HL-60/S4 treated with retinoic acid at 250 ng/mL for 4 days and 3 days (cell line): ENCODE results near the gene PRR15L.

ENCODE experiments used
- in situ Hi-C: fragments of 300-500 bp; cut with MboI; formaldehyde crosslinking; loops from 2 replicates; pipeline ENCODE4 v1.7.0; 2022; ENCODE audit warnings: low sequenced_read_pairs

The PRR15L gene

GRCh38 chr17:47962901-47963300 lies 5.2 kb upstream of the PRR15L start:
- in situ Hi-C loops: no loop called here

DNA sequence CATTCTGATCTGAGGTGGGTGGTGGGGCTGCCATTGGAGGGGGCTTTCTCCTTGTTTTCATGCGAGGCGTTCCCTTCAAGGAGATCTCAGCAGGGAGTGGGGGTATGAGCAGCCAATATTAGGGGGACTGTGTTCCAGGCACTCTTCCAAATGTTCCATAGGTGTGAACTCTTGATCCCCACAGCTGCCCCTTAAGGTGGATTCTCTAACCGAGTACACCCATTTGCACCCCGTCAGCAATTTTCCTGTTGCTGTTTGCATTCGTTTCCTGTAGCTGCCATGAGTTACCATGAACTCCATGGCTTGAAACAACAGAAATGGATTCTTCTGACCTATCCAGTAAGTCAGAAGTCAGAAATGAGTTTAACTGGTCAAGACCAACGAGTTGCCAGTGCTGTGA lies 3.7 kb upstream of the PRR15L start:
- in situ Hi-C loops: no loop called here

- in situ Hi-C loops: no loop called here
These were observed 2.4 kb upstream of the PRR15L start for GRCh38 chr17:47959825-47960655.

DNA sequence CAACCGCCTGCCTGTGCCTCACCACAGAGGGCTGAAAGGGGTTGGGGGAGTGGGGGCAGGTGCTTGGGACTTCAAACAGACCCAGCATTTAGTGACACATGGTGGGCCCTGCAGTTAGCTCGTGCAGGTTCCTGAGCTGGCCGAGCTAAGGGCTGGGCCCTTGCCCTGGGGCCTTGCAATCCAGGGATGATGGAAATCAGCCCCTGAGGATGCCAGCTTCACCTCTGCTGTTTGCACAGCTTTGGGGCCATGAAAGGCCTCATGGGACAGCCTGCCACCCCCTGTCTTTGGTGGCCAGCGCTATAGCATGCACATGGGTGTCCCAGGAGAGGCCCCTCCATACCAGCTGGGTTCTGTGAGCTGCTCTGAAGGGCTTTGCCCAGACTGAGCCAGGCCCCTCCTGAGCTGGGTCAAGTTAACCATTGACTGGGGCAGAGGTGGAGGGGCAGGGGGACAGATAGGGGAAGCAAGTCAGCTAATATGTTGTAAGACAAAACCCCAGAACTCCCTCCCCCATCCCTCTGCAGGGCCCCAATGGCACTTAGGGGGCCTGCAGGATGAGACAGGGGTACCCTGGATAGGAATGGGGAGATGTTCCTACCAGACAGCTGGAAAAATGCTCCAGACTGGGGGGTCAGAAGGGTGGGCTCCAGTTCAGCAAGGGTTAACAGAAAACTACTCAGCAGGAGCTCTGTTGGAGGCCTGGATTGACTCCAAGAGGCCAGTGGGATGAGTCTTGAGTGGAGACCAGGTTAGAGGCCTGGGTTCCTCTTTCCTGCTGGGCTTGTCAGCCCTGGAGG lies 692 bp downstream of the PRR15L start:
- in situ Hi-C loops: no loop called here

DNA sequence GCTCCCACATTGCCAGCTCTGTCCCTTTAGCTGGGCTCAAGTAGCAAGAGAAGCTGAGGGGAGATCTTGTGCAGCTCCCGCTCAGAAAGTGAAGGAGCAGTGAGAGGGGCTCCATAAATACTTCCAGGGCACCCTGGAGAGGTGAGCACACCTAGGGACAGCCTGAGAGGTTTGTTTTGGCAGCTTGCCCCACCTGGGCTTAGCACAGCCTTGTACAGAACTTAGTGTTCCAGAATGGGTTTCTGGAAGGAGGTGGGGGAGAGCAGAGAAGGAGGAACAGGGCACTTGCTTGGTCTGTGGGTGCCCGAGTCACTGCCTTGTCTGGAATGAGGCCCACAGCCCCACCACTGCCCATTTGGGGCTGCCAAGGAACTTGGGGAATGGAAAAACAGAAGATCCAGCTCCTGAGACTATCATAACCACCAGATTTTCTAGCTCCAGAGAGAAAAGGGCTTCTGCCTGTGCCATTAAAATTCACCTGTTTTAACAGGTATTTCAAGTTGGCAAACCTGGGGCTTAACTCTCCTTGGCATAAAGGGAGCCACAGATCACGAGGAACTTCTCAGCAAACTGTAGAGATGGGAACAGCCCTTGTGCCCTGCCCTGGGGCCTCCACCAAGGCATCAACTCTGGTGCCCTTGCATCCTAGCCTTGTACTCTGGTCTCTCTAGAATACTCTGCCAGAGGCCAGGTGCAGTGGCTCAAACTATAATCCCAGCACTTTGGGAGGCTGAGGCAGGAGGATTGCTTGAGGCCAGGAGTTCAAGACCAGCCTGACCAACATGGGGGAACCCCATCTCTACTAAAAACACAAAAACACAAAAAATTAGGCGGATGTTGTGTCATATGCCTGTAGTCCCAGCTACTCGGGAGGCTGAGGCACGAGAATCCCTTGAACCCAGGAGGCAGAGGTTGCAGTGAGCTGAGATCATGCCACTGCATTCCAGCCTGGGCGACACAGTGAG lies 1.9 kb downstream of the PRR15L start:
- in situ Hi-C loops: no loop called here

DNA sequence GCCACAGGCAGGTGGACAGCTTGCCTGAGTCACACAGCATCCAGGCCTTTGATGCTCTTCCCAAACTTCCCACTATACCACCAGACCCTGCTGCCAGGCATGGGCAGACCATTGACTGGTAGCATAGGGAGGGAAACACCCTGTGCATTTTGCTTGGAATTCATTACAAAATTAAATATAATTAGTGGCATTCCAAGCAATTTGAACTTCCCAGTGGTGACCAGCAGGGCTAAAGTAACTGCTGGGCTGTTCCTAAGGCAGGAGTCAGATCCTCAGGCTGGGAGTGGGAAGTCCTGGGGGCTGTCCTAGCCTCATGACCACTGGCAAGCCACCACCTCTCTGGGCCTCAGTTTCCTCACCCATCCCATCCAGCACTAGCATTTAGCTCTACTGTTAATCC lies 3.8 kb downstream of the PRR15L start:
- in situ Hi-C loops: no loop called here

DNA sequence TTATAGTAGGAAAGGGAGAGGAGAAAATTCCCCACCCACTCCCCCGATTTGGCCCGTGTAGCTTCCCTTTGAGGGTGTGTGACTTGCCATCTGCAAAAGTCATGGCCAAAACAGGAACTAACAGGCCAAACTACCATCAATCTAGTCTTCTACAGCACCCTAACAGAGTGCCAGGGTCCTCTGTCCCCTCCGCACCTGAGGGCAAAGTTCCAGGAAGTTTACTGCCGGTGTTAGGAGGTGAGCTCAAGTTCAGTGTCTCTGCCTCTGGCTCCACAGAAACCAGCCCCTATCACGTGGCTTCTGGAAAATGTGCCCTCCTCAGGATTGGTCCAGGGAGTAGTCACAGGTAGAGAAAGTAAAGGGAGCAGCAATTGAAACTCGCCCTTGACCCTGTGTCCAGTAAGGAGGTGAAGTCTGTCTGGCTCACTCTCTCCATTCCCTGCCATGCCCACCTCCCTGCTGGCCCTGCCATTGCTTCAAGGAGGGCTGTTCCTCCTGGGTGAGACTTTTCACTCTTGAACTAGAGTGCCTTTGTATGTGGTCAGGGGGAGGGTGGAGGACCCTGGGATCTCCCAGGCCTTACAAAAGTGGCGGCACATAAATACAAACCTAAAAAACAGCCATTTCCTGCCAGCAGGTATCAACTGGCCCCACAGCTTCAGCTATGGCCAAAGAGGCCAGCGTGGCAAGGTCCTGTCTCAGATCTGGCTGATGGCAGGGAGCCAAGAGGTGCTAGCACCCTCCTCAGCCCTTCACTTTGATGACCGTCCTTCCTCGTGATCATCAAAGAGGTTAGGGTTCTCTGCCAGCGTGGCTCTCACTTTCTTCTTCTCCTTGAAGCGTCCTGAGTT lies 5.3 kb downstream of the PRR15L start:
- in situ Hi-C loops: no loop called here

DNA sequence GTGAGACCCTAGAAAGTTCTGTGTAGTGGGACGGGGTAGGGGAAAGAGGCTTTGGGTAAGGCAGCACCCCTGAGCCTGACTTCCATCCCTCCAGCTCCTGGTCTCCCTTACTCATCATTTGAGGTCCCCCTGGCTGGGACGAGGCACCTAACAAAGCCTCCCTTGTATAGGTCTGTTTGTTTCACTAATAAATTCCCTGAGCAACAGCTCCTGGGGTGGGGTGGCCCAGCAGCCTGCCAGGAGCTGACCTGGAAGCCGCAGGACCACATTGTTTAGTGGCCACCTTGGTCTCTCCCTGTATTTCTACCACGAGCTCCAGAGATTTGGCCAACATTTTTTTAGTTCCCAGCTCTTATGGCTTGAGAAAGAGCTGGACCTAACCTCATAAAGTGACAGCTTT lies 7.2 kb downstream of the PRR15L start:
- in situ Hi-C loops: no loop called here

DNA sequence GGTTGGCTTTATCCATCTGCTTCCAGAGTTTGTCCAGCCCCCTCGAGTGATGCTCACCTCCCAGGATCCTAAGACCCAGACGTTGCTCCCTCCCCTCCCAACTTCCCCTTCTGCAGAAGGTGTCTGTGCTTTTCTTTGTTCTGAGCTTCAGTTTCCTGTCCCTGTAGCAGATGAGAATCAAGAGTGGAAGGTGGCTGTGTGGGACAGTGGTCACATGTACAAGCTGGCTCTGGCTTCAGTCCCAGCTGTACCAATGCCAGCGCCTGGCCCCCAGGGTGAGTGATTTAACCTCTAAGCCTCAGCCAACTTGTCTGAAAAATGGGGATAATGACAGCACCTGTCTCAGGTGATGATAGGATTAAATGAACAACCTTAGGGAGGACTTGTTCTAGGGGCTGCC lies 7.7 kb downstream of the PRR15L start:
- in situ Hi-C loops: no loop called here

DNA sequence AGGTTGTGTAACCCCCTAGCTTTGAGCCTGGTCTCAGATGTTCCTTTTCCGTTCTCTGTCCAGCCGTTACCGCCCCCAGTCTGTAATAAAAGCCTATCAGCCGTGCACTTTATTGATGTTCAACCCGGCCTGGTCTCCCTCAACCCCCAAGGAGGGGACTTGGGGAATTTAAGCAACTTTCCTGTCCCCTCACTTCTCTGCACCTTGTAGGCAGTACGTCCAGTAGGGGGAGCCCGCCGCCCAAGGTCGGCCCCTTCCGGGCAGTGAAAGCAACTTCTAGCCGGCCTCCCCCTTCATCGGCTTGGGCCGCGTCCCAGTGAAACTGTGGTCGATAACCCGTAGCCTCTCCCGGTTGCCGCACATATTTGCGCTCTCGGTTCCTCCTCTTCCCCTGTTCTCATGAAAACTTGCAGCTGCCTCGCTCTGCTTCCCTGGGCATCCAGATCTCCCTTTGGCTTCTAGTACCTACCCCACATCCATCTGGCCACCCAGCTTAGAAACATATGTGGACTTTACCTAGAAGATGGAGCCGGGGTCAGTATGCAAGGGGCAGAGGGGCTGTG lies 8.4 kb downstream of the PRR15L start:
- in situ Hi-C loops: no loop called here

- in situ Hi-C loops: no loop called here
These were observed 8.9 kb downstream of the PRR15L start for GRCh38 chr17:47948706-47949196.

GRCh38 chr17:47946929-47947397 lies 10.7 kb downstream of the PRR15L start:
- in situ Hi-C loops: no loop called here

- in situ Hi-C loops: no loop called here
These were observed 11.2 kb downstream of the PRR15L start for GRCh38 chr17:47946516-47946915.

DNA sequence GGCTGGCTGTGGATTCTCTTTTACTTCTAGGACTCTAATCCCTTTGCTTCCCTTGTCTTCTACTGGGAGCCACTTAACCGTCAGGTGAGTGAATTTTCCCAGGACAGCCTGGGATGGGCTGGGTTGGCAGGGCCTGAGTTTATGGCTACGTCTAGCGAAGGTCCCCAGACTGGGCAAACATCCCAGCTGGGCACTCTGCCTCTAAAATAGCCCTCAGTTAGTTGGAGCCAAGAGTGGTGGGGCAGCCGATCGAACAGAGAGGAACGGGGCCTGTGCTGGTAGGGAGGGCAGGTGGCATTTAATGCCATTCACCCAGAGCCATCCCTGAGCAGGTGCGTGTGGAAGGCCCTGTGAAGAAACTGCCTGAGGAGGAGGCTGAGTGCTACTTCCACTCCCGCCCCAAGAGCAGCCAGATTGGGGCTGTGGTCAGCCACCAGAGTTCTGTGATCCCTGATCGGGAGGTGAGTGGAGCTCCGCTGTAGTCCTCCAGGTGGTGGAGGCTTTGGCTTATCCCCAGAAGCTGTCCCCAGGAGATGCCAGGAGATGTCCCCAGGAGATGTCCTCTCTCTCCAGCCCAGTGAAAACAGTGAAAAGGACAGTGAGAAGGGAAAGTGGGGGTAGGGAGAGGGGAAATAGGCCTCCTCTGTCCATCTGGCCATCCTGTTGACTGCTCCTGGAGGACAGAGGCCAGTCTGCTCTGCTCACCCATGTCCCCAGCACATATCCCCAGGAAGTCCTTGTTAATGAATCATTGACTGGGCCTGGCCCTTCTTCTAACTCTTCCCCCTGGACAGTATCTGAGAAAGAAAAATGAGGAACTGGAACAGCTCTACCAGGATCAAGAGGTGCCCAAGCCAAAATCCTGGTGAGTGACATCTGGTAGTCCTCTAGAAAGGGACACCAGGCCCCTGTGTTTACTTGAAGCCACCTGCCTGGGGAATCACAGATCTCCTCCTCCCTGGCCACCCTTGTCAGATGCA lies 11.9 kb downstream of the PRR15L start:
- in situ Hi-C loops: no loop called here

- in situ Hi-C loops: no loop called here
These were observed 12.6 kb downstream of the PRR15L start for GRCh38 chr17:47945080-47945479.

GRCh38 chr17:47942568-47942967 lies 15.1 kb downstream of the PRR15L start:
- in situ Hi-C loops: no loop called here

- in situ Hi-C loops: no loop called here
These were observed 15.6 kb downstream of the PRR15L start for GRCh38 chr17:47942096-47942510.
